Endothelial cell of umbilical vein (primary cell): ENCODE measurements around the gene GPX5. TPM values are rescaled to one million over a fixed set of nuclear protein-coding genes. Genes with fewer than 3 reads are reported as not detected.

Experiments
- BruUV-seq: library from RNA; stranded (reverse); fragments of 400-500 nt; replicated peaks from 2 replicates; lab custom pipeline; 2021; lab: Mats Ljungman, UMichigan
- CTCF ChIA-PET: fragments of 300-600, 350-600 bp; sonication (Branson Sonifier 250); formaldehyde crosslinking; loops from one replicate; lab custom pipeline; 2021; ENCODE audit warnings: antibody characterized with exemption, inconsistent platforms; lab: Charles Lee
- POLR2A ChIA-PET: fragments of 300-600, 350-600 bp; sonication (Branson Sonifier 250); formaldehyde crosslinking; loops from one replicate; lab custom pipeline; 2021; ENCODE audit warnings: antibody characterized with exemption, inconsistent platforms; lab: Charles Lee
- DNase-seq: peaks from one replicate; pipeline ENCODE4 v3.0.0-alpha.2; 2011; ENCODE audit warnings: low read depth, low spot score
- FAIRE-seq: peaks from 2 replicates; lab custom pipeline; 2011; peaks lifted over from hg19 to GRCh38; lab: Jason Lieb, UNC
- H2AFZ ChIP-seq: 2 replicates; pipeline ENCODE4 v1.6.0; 2012; ENCODE audit warnings: low read depth, low read length, control low read depth, inconsistent platforms
- H3K27ac ChIP-seq: 2 replicates; pipeline ENCODE4 v1.5.1; 2011; ENCODE audit warnings: low read depth, mild to moderate bottlenecking, control low read depth, low read length, moderate library complexity; ENCODE audit not compliant: insufficient read depth
- H3K27me3 ChIP-seq, 2 experiments: 2 replicates each; pipeline versions ENCODE4 v1.6.0 to v1.6.1; 2011; ENCODE audit warnings: low read length in 2 of 2, mixed read lengths in 1 of 2; ENCODE audit not compliant: control insufficient read depth in 2 of 2, insufficient read depth in 2 of 2
- H3K36me3 ChIP-seq, 2 experiments: 2 replicates in 1 of 2; 3 replicates in 1 of 2; pipeline ENCODE4 v1.5.1; 2011; ENCODE audit warnings: low read length in 2 of 2, mild to moderate bottlenecking in 1 of 2, moderate library complexity in 1 of 2; ENCODE audit not compliant: control insufficient read depth in 2 of 2, insufficient read depth in 2 of 2; ENCODE audit errors: extremely low read depth in 1 of 2
- H3K4me1 ChIP-seq: 3 replicates; pipeline ENCODE4 v1.5.1; 2011; ENCODE audit warnings: mild to moderate bottlenecking, low read length; ENCODE audit not compliant: control insufficient read depth, insufficient read depth; ENCODE audit errors: extremely low read depth
- H3K4me2 ChIP-seq: 2 replicates; pipeline ENCODE4 v1.6.1; 2011; ENCODE audit warnings: low read length, control low read depth, mixed read lengths; ENCODE audit not compliant: insufficient read depth
- H3K4me3 ChIP-seq, 3 experiments: fragments of 200-600 bp in 1 of 3; sonication (generic), shearing (Covaris generic) in 1 of 3; replicated peaks in 1 of 3; 2 replicates each; pipeline ENCODE4 v1.5.1; 2011 to 2016; ENCODE audit warnings: control low read depth in 3 of 3, low read length in 3 of 3, mild to moderate bottlenecking in 2 of 3, inconsistent platforms in 1 of 3, low read depth in 1 of 3, moderate library complexity in 1 of 3; ENCODE audit not compliant: insufficient read depth in 1 of 3
- H3K79me2 ChIP-seq: 2 replicates; pipeline ENCODE4 v1.6.0; 2012; ENCODE audit warnings: low read length, inconsistent platforms; ENCODE audit not compliant: control insufficient read depth, insufficient read depth
- H3K9ac ChIP-seq: replicated peaks from 2 replicates; pipeline ENCODE3; 2011; ENCODE audit warnings: low read length, control low read depth; ENCODE audit not compliant: insufficient read depth; ENCODE audit errors: extremely low read depth
- H3K9me1 ChIP-seq: replicated peaks from 3 replicates; pipeline ENCODE4 v1.6.0; 2011; ENCODE audit warnings: mild to moderate bottlenecking, low read length; ENCODE audit not compliant: control insufficient read depth, insufficient read depth; ENCODE audit errors: extremely low read depth
- H3K9me3 ChIP-seq: replicated peaks from 2 replicates; pipeline ENCODE4 v1.5.1; 2012; ENCODE audit warnings: low read length, inconsistent platforms; ENCODE audit not compliant: control insufficient read depth, insufficient read depth
- H4K20me1 ChIP-seq: replicated peaks from 2 replicates; pipeline ENCODE3; 2011; ENCODE audit warnings: mild to moderate bottlenecking, low read length; ENCODE audit not compliant: control insufficient read depth, insufficient read depth; ENCODE audit errors: extremely low read depth
- CTCF ChIP-seq, 2 donors: IDR thresholded peaks; 1 replicate in 1 of 2; 2 replicates in 1 of 2; pipeline ENCODE4 v1.5.1; 2011; ENCODE audit warnings: low read length in 2 of 2, mild to moderate bottlenecking in 2 of 2, moderate library complexity in 2 of 2, control low read depth in 1 of 2, inconsistent platforms in 1 of 2, low read depth in 1 of 2; ENCODE audit not compliant: insufficient read depth in 1 of 2; ENCODE audit errors: extremely low read depth in 1 of 2
- FOS ChIP-seq: IDR thresholded peaks from 2 replicates; pipeline ENCODE4 v1.6.1; 2011; ENCODE audit warnings: mild to moderate bottlenecking, low read length, moderate library complexity, borderline replicate concordance; ENCODE audit not compliant: insufficient read depth
- GATA2 ChIP-seq: IDR thresholded peaks from 2 replicates; pipeline ENCODE4 v1.7.0; 2011; ENCODE audit warnings: low read depth, mild to moderate bottlenecking, moderate library complexity, mixed read lengths, low read length; ENCODE audit not compliant: insufficient read length, insufficient read depth
- MAX ChIP-seq: IDR thresholded peaks from 2 replicates; pipeline ENCODE4 v1.6.1; 2011; ENCODE audit not compliant: insufficient read depth, insufficient read length
- MYC ChIP-seq: IDR thresholded peaks from one replicate; pipeline ENCODE4 v1.6.1; 2011; ENCODE audit warnings: mild to moderate bottlenecking, low read depth, low read length
- dilution Hi-C: fragments of 300-500 bp; cut with MboI; formaldehyde crosslinking; loops from one replicate; pipeline ENCODE4 v1.15.0; 2019; ENCODE audit warnings: low sequenced_read_pairs; ENCODE audit not compliant: extremely low pct_ligation_motif_present
- intact Hi-C: fragments of 100-400 bp; cut with micrococcal nuclease; formaldehyde crosslinking; loops from one replicate; pipeline ENCODE4 v1.10.0; 2022
- polyA plus RNA-seq, 4 experiments: library from polyadenylated mRNA; depleted of rRNA in 3 of 4; stranded (reverse) in 3 of 4; unstranded in 1 of 4; fragments of >200 nt; gene quantifications; 2 replicates each; pipeline versions ENCODE4 v1.2.1 to v1.2.3, GENCODE V29; 2011 to 2012; ENCODE audit warnings: missing spikeins in 1 of 4
- total RNA-seq: library from RNA; stranded (reverse); gene quantifications from 2 replicates; pipeline ENCODE4 v1.2.3, GENCODE V29; 2021

The GPX5 gene
- total and polyA plus RNA-seq, 2 donors (not counting 3 experiments of a cell fraction or from before 2014, with no cell fraction given) = not detected

GRCh38 chr6:28496099-28496779 is 29.4 kb upstream of the GPX5 start:
- no peak overlapping the region for H3K27ac ChIP-seq
- TF ChIP-seq MAX = no peak
- TF ChIP-seq GATA2 = no peak
- no peak for TF ChIP-seq CTCF (IDR thresholded peaks at IDR 0.05; ENCODE audit: extremely low read depth in 1 of 2, insufficient read depth in 1 of 2, low read depth in 1 of 2, low read length in 2 of 2)
- TF ChIP-seq FOS = no peak
- TF ChIP-seq MYC = no peak
- CTCF ChIA-PET = interaction anchor here (0.7 to 1.5 kb wide), 10 partner anchors 10 to 1094 kb away, joined by 3 to 15 read pairs (median 4); no protein-coding TSS in a partner anchor
- no peaks in the 10 kb centered on the region for H4K20me1 ChIP-seq
- no peaks in the 10 kb centered on the region for H3K9me1 ChIP-seq
- H3K4me2 ChIP-seq = no peak overlapping the region
- peaks cover 2 to 7% of the 10 kb centered on the region in 2 experiments for H3K27me3 ChIP-seq
- no TSS peak for BruUV-seq
- FAIRE-seq (no peak), DNase-seq (no peak)
- H3K9ac ChIP-seq = no peak overlapping the region
- H3K36me3 ChIP-seq = no peaks in the 10 kb centered on the region
- H3K4me1 ChIP-seq = no peaks in the 10 kb centered on the region
- no peaks in the 10 kb centered on the region for H3K9me3 ChIP-seq
- H3K79me2 ChIP-seq = no peaks in the 10 kb centered on the region
- no peak overlapping the region for H3K4me3 ChIP-seq
- intact Hi-C loops = loop anchor here (1.0 kb wide), 1 partner anchor 84 kb away; no protein-coding TSS in a partner anchor
- dilution Hi-C loops = no loop called here
- H2AFZ ChIP-seq = no peak overlapping the region
- POLR2A ChIA-PET = no interaction called here
